Measurements from ENCODE around the gene HCRT.

DNA sequence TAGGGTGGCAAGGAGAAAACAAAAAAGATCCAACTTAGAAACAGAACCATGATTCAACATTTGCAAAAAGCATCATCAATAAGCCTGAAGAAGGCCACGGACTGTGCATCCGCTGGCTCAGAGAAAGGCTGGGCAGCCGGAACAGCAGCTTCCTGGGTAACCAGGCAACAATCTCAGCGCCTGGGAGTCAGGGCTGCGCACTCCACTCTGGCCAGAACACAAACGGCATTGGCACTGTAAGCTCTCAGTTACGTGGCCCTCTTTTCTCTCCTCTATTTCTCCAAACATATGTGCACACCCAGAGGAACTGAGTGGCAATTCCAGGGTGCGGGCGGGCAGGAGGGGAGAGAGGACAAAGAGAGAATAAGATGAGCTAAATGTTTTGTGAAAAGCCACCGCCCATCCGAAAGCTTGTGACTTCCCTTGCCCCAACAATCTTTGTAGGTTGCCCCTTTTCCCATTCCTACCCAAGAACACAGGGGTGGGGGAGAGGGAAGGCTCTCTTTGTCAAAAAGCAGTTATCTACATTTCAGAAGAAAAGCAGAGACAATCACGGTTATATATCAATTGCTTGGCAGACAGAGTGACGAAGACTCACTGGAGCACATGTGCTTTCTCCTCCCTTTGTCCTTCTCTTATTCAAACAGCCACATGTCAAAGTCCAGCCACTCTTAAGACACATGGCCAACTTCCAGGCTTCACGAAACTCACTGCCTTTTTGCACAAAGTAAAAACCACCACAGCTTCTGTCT, 15.6 kb upstream of the HCRT start:
- TF ChIP-seq, protein P1, sequence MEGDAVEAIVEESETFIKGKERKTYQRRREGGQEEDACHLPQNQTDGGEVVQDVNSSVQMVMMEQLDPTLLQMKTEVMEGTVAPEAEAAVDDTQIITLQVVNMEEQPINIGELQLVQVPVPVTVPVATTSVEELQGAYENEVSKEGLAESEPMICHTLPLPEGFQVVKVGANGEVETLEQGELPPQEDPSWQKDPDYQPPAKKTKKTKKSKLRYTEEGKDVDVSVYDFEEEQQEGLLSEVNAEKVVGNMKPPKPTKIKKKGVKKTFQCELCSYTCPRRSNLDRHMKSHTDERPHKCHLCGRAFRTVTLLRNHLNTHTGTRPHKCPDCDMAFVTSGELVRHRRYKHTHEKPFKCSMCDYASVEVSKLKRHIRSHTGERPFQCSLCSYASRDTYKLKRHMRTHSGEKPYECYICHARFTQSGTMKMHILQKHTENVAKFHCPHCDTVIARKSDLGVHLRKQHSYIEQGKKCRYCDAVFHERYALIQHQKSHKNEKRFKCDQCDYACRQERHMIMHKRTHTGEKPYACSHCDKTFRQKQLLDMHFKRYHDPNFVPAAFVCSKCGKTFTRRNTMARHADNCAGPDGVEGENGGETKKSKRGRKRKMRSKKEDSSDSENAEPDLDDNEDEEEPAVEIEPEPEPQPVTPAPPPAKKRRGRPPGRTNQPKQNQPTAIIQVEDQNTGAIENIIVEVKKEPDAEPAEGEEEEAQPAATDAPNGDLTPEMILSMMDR (IDR thresholded peaks at IDR 0.05; ENCODE audit: low read depth, low read length, poor library complexity, severe bottlenecking) = no peak
- TF ChIP-seq EZH2phosphoT487 (IDR thresholded peaks at IDR 0.05; ENCODE audit: borderline replicate concordance, low read length) = no peak

All from DOHH2 (cell line).